Ascending aorta (tissue), 2 donors: ENCODE results near the gene ROBO4. TPM values are rescaled to one million over a fixed set of nuclear protein-coding genes. Genes with fewer than 3 reads are reported as not detected.

Experiments
- DNase-seq, 2 donors: peaks; one replicate each; pipeline ENCODE4 v3.0.0-alpha.2; 2019; ENCODE audit warnings: low spot score in 2 of 2
- H3K27ac ChIP-seq, 2 donors: fragments of 200-600 bp; sonication (generic); one replicate each; pipeline ENCODE4 v1.5.1; 2016 to 2017; ENCODE audit warnings: mild to moderate bottlenecking in 1 of 2
- H3K27me3 ChIP-seq: fragments of 200-600 bp; sonication (generic); one replicate; pipeline ENCODE4 v1.5.1; 2017
- H3K36me3 ChIP-seq, 2 donors: fragments of 200-600 bp; sonication (generic); one replicate each; pipeline ENCODE4 v1.5.1; 2016
- H3K4me1 ChIP-seq, 2 donors: fragments of 200-600 bp; sonication (generic); one replicate each; pipeline ENCODE4 v1.5.1; 2016 to 2017; ENCODE audit warnings: mild to moderate bottlenecking in 1 of 2
- H3K4me3 ChIP-seq, 2 donors: fragments of 200-600 bp; sonication (generic); one replicate each; pipeline ENCODE4 v1.5.1; 2016 to 2017; ENCODE audit warnings: mild to moderate bottlenecking in 1 of 2
- H3K9me3 ChIP-seq, 2 donors: fragments of 200-600 bp; sonication (generic); one replicate each; pipeline ENCODE4 v1.5.1; 2016
- CTCF ChIP-seq, 3 experiments: fragments of 200-600 bp in 2 of 3; fragments of 450-650 bp in 1 of 3; sonication (generic) in 2 of 3; IDR thresholded peaks; one replicate each; pipeline ENCODE4 v1.5.1; 2016 to 2019; ENCODE audit warnings: antibody characterized with exemption in 3 of 3, mild to moderate bottlenecking in 1 of 3, moderate library complexity in 1 of 3
- intact Hi-C: fragments of 100-400 bp; cut with DNase I; formaldehyde crosslinking; loops from one replicate; pipeline ENCODE4 v1.15.1; 2023
- total RNA-seq: library from RNA; depleted of rRNA; stranded (reverse); fragments of >200 nt; gene quantifications from one replicate; pipeline ENCODE4 v1.1.0, GENCODE V29; 2016

The ROBO4 gene
- total RNA-seq, 1 donor from 2014 or later = 51.5 TPM

- no peak for TF ChIP-seq CTCF (IDR thresholded peaks at IDR 0.05)
- Histone ChIP-seq H3K27ac (peak overlapping the region; percentile 54 to 55), H3K4me1 (no peaks in the 10 kb centered on the region), H3K36me3 (no peaks in the 10 kb centered on the region), H3K4me3 (no peak overlapping the region), H3K9me3 (no peaks in the 10 kb centered on the region), H3K27me3 (no peaks in the 10 kb centered on the region)
- DNase-seq = peak in 1 of 2 donors; percentile 34
- intact Hi-C loops = no loop called here
These were observed 1.9 kb upstream of the ROBO4 start for GRCh38 chr11:124899383-124900145.

GRCh38 chr11:124898711-124899110, 1.0 kb upstream of the ROBO4 start:
- H3K4me3 ChIP-seq = no peak overlapping the region
- peak overlapping the region; percentile 54 to 55 for H3K27ac ChIP-seq
- no peaks in the 10 kb centered on the region for H3K4me1 ChIP-seq
- DNase-seq = peak in 1 of 2 donors; percentile 64
- no peak for TF ChIP-seq CTCF (IDR thresholded peaks at IDR 0.05)
- no peaks in the 10 kb centered on the region for H3K9me3 ChIP-seq
- H3K36me3 ChIP-seq = no peaks in the 10 kb centered on the region
- intact Hi-C loops = no loop called here
- no peaks in the 10 kb centered on the region for H3K27me3 ChIP-seq

GRCh38 chr11:124898263-124898680, 607 bp upstream of the ROBO4 start:
- Histone ChIP-seq H3K27me3 (no peaks in the 10 kb centered on the region), H3K4me3 (no peak overlapping the region), H3K36me3 (no peaks in the 10 kb centered on the region), H3K4me1 (no peaks in the 10 kb centered on the region), H3K27ac (peak overlapping the region; percentile 54 to 55), H3K9me3 (no peaks in the 10 kb centered on the region)
- intact Hi-C loops = no loop called here
- no peak for TF ChIP-seq CTCF (IDR thresholded peaks at IDR 0.05)
- peak in 1 of 2 donors; percentile 46 for DNase-seq

GRCh38 chr11:124896821-124897391, 759 bp downstream of the ROBO4 start:
- Histone ChIP-seq H3K4me3 (peak overlapping the region in 1 of 2 donors; percentile 13), H3K36me3 (no peaks in the 10 kb centered on the region), H3K27ac (peak overlapping the region; percentile 31 to 50), H3K27me3 (no peaks in the 10 kb centered on the region), H3K4me1 (no peaks in the 10 kb centered on the region), H3K9me3 (no peaks in the 10 kb centered on the region)
- DNase-seq = peak in 1 of 2 donors; percentile 62
- no peak for TF ChIP-seq CTCF (IDR thresholded peaks at IDR 0.05)
- intact Hi-C loops = no loop called here

- Histone ChIP-seq H3K27ac (peak overlapping the region in 1 of 2 donors; percentile 50), H3K27me3 (no peaks in the 10 kb centered on the region), H3K4me1 (no peaks in the 10 kb centered on the region), H3K9me3 (no peaks in the 10 kb centered on the region), H3K4me3 (peak overlapping the region in 1 of 2 donors; percentile 13), H3K36me3 (no peaks in the 10 kb centered on the region)
- DNase-seq = no peak
- no peak for TF ChIP-seq CTCF (IDR thresholded peaks at IDR 0.05)
- intact Hi-C loops = no loop called here
These were observed 1.5 kb downstream of the ROBO4 start for GRCh38 chr11:124896071-124896750.
